Right cardiac atrium (tissue), 5 donors: ENCODE measurements around the gene IL1RAPL2. TPM values are rescaled to one million over a fixed set of nuclear protein-coding genes. Genes with fewer than 3 reads are reported as not detected.
"Not testable (repeated sequence)": the region's sequence is repeated elsewhere in the genome, so short reads cannot be mapped to it uniquely, and the experiment has no call there.

Experiments
- ATAC-seq, 2 donors: fragments of 200-7000 bp; cut with Tn5 transposase; one replicate each; pipeline versions ENCODE4 v1.8.0 to v1.9.1; 2020; ENCODE audit warnings: moderate library complexity in 2 of 2, mild to moderate bottlenecking in 1 of 2
- DNase-seq, 3 donors: peaks; one replicate each; pipeline ENCODE4 v3.0.0-alpha.2; 2020
- H3K27ac ChIP-seq: one replicate; pipeline ENCODE4 v1.5.1; 2013; ENCODE audit warnings: mild to moderate bottlenecking, low read length, control low read depth, moderate library complexity
- H3K27me3 ChIP-seq: one replicate; pipeline ENCODE4 v1.6.1; 2013; ENCODE audit not compliant: control insufficient read depth, insufficient read depth
- H3K4me1 ChIP-seq: one replicate; pipeline ENCODE4 v1.6.1; 2013; ENCODE audit warnings: low read length; ENCODE audit not compliant: control insufficient read depth, insufficient read depth
- H3K4me3 ChIP-seq: one replicate; pipeline ENCODE4 v1.5.1; 2013; ENCODE audit warnings: low read length, control low read depth
- H3K9me3 ChIP-seq: one replicate; pipeline ENCODE4 v1.6.1; 2013; ENCODE audit warnings: low read length; ENCODE audit not compliant: control insufficient read depth
- WGBS: extraction: QIAGEN DNeasy Blood & Tissue Kit; methylation state at CpG from one replicate; pipeline ENCODE4 v1.1.7; 2013; 5-methylcytosine and 5-hydroxymethylcytosine counted together
- intact Hi-C, 4 donors: fragments of 100-400 bp; cut with DNase I; formaldehyde crosslinking; loops; one replicate each; pipeline versions ENCODE4 v1.11.0 to v1.14.0; 2022 to 2023
- polyA plus RNA-seq: library from polyadenylated mRNA; stranded (reverse); fragments of 200-250 nt; gene quantifications from one replicate; pipeline ENCODE4 v1.2.3, GENCODE V29; 2013
- total RNA-seq, 4 donors: library from RNA; stranded (reverse); fragmentation: NEBNext Ultra II Directional; extraction: Animal tissue kit (Norgen Biotek cat#: 25700); gene quantifications; one replicate each; pipeline ENCODE4 v1.2.1, GENCODE V29; 2021
- donor health status: healthy with polysubstance abuse.
- donor health status: DM: no; HTN: yes; CAD: no.
- donor health status: DM: no; HTN: no; CAD: no.
- donor health status: DM: no; HTN: yes; CAD: no; lungs with severe emphysema.
- donor health status: DM: yes; HTN: yes; CAD: no.

The IL1RAPL2 gene
- total and polyA plus RNA-seq, 5 donors, result 0.31 TPM; not detected in 4

DNA sequence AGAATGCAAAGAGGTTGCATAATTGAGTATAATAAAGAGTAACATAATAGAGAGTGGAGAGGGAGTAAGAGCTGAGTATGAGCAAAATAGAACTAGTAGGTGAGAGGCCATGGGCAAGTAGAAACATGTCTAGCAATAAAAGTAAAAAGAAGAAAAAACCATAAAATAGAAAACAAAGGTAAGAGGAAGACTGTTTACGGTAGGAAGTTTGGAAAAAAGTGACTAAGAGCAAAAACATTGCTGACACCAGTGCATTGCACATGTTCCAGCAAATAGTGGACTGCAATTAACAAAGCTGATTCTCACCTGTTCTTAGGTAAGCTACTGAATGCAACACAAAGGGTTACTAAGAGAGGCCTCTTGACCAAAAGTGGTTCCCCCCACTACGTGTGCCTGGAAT, 451.6 kb downstream of the IL1RAPL2 start:
- WGBS, result 72% methylated on average over 2 of the region's 2 CpGs

DNA sequence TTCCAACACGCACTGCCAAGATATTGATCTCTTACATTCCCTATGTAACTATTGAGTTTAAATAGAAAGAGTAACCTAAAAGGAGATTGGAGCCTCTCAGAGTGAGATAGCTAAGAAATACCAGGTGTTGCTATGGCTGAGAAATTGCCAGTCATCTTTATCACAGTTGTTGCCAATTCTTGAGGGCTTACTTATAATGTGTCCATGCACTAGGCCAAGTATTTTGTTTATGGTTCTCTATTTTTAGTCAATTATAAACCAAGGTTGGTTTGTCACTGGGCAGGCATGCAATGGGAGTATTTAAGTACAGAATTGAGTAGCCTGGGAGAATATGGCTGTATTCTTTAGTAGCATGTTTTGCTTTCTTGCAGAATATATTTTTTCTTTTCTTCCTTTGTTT, 452.9 kb downstream of the IL1RAPL2 start:
- Histone ChIP-seq H3K9me3 (no peaks in the 10 kb centered on the region), H3K27ac (no peak overlapping the region), H3K4me3 (no peak overlapping the region), H3K27me3 (no peaks in the 10 kb centered on the region), H3K4me1 (no peaks in the 10 kb centered on the region)
- intact Hi-C loops, result no loop called here
- DNase-seq (no peak), ATAC-seq (no peak)
- WGBS, result 63% methylated on average over 1 of the region's 1 CpG

More for the DNA sequence above, 451.6 kb downstream of the IL1RAPL2 start:
- ATAC-seq (no peak), DNase-seq (no peak)
- Histone ChIP-seq H3K27ac (no peak overlapping the region), H3K9me3 (no peaks in the 10 kb centered on the region), H3K4me3 (no peak overlapping the region), H3K27me3 (no peaks in the 10 kb centered on the region), H3K4me1 (no peaks in the 10 kb centered on the region)
- intact Hi-C loops, result no loop called here

DNA sequence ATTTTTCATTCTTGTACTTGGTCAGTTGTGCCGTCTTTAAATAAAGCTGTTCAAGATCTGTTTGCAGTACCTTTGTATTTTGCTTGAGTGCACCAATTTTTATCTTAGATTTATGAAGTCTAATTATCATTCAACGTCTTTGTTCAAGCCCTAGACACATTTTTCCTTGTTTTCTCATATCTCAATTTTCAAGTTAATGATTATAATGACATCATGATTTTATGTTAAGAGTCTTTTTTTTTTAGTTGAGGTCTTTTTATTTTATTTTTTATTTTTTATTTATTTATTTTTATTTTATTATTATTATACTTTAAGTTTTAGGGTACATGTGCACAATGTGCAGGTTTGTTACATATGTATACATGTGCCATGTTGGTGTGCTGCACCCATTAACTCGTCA, 463.0 kb downstream of the IL1RAPL2 start:
- H3K9me3 ChIP-seq, H3K4me1 ChIP-seq, H3K27ac ChIP-seq, DNase-seq, H3K4me3 ChIP-seq, H3K27me3 ChIP-seq, ATAC-seq, intact Hi-C loops: not testable (repeated sequence)
- WGBS, result 82% methylated on average over 2 of the region's 3 CpGs

DNA sequence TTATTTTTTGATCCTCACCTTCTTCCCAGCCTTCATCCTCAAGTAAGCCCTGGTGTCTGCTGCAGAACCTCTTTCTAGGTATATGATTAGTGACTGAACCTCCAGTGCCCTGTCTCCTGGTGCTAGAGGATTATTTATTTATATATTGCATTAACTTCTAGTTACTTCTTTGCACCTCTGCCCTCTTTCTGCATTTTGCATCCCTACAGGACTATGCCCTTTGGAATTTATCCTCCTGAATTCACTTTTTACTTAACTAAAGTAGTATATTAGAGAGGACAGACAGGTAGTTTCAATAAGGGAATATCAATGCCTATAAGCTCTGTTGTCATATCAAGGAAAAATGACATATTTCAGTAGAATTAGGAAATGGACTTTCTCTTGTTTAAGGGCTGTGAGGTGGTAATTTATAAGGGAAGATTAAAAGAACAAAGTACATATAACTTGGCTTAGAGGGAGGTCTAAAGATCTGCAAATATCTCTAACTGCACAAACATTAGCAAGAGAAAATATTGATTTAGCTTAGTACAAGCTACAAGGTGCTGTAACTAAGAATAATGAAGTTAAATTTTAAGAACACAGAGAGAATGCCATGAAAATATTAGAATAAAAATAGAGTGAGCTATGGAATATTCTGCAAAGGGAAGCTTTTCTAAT, 472.8 kb downstream of the IL1RAPL2 start:
- Histone ChIP-seq H3K27me3 (no peaks in the 10 kb centered on the region), H3K27ac (no peak overlapping the region), H3K4me3 (no peak overlapping the region), H3K9me3 (no peaks in the 10 kb centered on the region), H3K4me1 (no peaks in the 10 kb centered on the region)
- DNase-seq (no peak), ATAC-seq (no peak)
- intact Hi-C loops, result no loop called here

DNA sequence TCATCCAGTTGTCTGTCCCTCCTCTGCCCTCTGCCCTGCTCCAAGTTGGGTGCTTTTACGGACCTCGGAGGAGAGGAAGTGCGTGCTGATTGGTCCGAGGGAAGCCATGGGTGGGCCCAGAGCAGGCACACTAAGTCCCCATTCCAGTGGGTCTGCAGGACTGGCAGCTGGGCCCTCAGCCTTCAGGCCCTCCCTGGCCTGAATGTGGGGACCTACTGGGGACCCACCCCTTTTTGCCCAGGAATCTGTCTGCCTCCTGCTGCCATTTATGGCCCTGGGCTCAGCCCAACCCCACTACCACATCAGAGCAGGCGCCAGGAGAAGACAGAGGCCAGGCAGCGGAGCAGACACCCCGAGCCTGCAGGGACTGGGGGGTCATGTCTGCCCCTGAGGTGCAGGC, 484.9 kb downstream of the IL1RAPL2 start:
- H3K27ac ChIP-seq, result no peak overlapping the region
- intact Hi-C loops, result no loop called here
- no peaks in the 10 kb centered on the region for H3K27me3 ChIP-seq
- H3K4me3 ChIP-seq, result no peak overlapping the region
- H3K9me3 ChIP-seq, result no peaks in the 10 kb centered on the region
- no peaks in the 10 kb centered on the region for H3K4me1 ChIP-seq
- ATAC-seq (no peak), DNase-seq (no peak)
- WGBS, result 79% methylated on average over 7 of the region's 7 CpGs

DNA sequence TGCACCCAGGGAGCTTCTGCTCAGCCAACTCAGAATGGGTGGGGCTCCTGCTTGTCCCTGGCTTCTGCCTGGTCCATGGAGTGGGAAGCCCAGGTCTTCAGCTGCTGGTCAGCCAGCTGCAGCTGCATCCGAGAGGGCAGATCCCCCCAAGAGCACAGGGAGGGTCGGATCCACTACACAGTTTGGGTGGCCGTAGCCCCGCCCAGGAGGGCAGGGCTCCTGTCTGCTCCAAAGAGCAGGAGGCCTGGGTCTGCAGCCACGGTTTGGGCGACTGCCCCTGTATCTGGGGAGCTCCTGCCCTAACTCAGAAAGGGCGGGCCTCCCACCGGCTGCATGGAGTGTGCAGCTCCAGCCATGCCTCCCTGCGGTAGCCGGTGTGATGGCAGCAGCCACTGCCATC, 485.4 kb downstream of the IL1RAPL2 start:
- no peak overlapping the region for H3K27ac ChIP-seq
- peak in 1 of 3 donors; percentile 39 for DNase-seq
- ATAC-seq, result no peak
- H3K9me3 ChIP-seq, result no peaks in the 10 kb centered on the region
- intact Hi-C loops, result no loop called here
- H3K4me1 ChIP-seq, result no peaks in the 10 kb centered on the region
- no peak overlapping the region for H3K4me3 ChIP-seq
- H3K27me3 ChIP-seq, result no peaks in the 10 kb centered on the region
- 85% methylated on average over 10 of the region's 10 CpGs for WGBS

DNA sequence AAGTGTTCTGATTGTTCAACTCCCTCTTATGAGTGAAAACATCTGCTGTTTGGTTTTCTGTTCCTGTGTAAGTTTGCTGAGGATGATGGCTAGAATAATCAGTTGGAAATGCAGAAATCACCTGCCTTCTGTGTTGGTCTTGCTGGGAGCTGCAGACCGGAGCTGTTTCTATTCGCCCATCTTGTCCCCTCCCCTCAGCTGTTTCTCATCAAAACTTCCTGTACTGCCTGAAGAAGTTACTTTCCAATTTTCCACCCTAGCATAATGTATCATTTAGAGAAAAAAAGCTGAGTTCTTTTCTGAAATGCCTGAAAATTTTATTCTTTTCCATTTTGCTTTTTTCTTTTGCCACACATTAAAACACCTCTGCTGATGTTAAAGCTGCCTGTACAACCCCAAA, 486.9 kb downstream of the IL1RAPL2 start:
- 39% methylated on average over 2 of the region's 2 CpGs for WGBS
- H3K27me3 ChIP-seq, result no peaks in the 10 kb centered on the region
- H3K27ac ChIP-seq, result no peak overlapping the region
- intact Hi-C loops, result no loop called here
- no peak overlapping the region for H3K4me3 ChIP-seq
- ATAC-seq (no peak), DNase-seq (no peak)
- H3K9me3 ChIP-seq, result no peaks in the 10 kb centered on the region
- H3K4me1 ChIP-seq, result no peaks in the 10 kb centered on the region

DNA sequence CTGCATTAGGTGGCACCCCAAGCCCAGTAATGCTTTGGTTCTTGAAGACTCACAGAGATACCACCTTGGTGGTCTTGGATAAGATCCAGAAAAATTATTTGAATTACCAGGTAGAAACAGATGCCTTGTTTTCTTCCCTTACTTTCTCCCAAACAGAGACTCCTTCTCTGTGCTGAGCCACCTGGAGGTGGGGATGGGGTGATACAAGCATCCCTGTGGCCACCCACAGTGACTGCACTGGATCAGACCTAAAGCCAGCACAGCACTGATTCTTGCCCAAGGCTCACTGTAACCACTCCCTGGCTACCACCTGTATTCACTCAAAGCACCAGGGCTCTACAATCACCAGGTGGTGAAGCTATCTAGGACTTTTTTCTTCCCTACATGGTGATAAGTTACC, 497.7 kb downstream of the IL1RAPL2 start:
- Histone ChIP-seq H3K4me3 (no peak overlapping the region), H3K9me3 (no peaks in the 10 kb centered on the region), H3K4me1 (no peaks in the 10 kb centered on the region), H3K27ac (no peak overlapping the region), H3K27me3 (no peaks in the 10 kb centered on the region)
- intact Hi-C loops, result no loop called here
- DNase-seq (no peak), ATAC-seq (no peak)

DNA sequence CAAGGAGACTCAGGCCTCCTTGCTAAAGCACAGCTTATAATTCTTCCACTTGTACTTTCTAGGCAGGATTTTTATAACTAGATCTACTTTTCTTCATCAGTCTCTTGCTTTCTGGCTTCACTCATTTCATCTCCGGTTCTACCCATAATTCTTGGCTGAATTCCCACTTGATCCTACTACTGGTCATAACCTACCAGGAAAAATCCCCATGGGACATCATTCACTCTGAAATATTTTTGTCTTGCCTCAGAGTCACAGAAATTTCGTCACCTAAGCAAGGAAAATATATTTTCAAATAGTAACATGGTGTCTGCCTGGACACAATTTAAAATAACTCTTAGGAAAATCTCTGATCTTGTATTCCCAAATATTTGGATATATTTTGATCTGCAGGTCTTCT, 532.2 kb downstream of the IL1RAPL2 start:
- ATAC-seq (no peak), DNase-seq (no peak)
- no peak overlapping the region for H3K27ac ChIP-seq
- no peak overlapping the region for H3K4me3 ChIP-seq
- intact Hi-C loops, result no loop called here
- WGBS, result 43% methylated on average over 2 of the region's 2 CpGs
- no peaks in the 10 kb centered on the region for H3K9me3 ChIP-seq
- no peaks in the 10 kb centered on the region for H3K27me3 ChIP-seq
- H3K4me1 ChIP-seq, result no peaks in the 10 kb centered on the region

DNA sequence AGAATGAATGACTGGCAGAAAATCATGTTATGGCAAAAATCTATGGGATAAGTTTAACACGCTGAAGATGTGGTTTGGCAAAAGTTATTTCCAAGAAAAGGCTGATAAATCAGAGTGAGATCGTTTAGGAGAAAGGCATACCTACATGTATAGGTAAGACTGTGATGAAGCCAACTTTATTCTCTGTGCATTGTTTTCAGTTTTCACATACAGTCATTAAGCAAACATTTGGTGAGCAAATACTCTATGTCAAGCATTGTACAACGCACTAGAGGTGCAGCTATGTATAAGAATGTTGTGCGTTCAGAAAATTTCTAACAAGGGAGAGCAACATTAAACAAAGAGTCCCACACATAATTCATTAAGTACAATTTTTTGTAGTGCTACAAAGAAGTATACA, 532.8 kb downstream of the IL1RAPL2 start:
- intact Hi-C loops, result no loop called here
- 79% methylated on average over 4 of the region's 4 CpGs for WGBS

DNA sequence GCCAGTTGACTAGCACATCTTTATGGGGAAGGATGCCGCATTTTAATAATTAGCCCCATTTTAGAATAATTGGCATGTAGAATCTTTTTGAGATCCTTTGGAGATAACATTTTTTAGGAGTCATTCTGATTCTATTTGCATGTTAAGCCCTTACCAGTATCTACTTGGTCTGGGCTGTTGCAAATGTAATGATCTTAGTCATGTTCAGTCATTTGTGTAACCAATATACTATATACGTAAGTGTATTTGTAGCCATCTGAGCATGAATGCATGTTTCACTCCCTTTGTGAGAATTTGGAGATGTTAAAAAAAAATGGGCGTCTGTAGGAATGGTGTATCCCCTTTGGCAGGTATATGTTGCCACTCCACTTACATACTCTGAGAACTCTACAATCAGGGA, 535.4 kb downstream of the IL1RAPL2 start:
- no peak overlapping the region for H3K27ac ChIP-seq
- ATAC-seq (no peak), DNase-seq (no peak)
- H3K27me3 ChIP-seq, result no peaks in the 10 kb centered on the region
- H3K4me3 ChIP-seq, result no peak overlapping the region
- no peaks in the 10 kb centered on the region for H3K9me3 ChIP-seq
- intact Hi-C loops, result no loop called here
- WGBS, result 92% methylated on average over 3 of the region's 3 CpGs
- H3K4me1 ChIP-seq, result no peaks in the 10 kb centered on the region

More for the DNA sequence above, 532.8 kb downstream of the IL1RAPL2 start:
- Histone ChIP-seq H3K27ac (no peak overlapping the region), H3K27me3 (no peaks in the 10 kb centered on the region), H3K4me1 (no peaks in the 10 kb centered on the region), H3K4me3 (no peak overlapping the region), H3K9me3 (no peaks in the 10 kb centered on the region)
- no peak for ATAC-seq
- no peak for DNase-seq

DNA sequence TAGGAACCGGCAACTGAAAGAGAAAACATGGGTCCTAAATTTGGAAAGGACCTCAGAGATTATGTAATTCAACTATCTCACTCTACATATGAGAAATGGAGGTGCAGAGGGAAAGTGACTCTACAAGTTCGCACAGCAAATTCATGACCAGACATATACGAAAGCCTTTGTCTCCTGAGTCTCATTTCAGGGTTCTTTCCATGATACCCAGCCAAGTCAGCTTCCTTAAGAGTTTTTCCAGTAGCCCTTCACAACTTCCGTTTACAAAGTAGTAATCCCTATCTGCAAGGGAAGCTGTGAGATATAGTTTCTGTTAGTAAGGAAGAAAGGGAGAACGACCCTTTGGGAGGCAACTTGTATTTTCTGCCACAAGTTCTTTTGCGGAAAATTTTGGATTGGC, 543.9 kb downstream of the IL1RAPL2 start:
- DNase-seq (no peak), ATAC-seq (no peak)
- H3K4me1 ChIP-seq, result no peaks in the 10 kb centered on the region
- WGBS, result 57% methylated on average over 6 of the region's 6 CpGs
- no peak overlapping the region for H3K27ac ChIP-seq
- no peak overlapping the region for H3K4me3 ChIP-seq
- no peaks in the 10 kb centered on the region for H3K9me3 ChIP-seq
- H3K27me3 ChIP-seq, result no peaks in the 10 kb centered on the region
- intact Hi-C loops, result no loop called here
